Body of pancreas (tissue), 4 donors: ENCODE measurements around the gene SLC25A44. TPM values are rescaled to one million over a fixed set of nuclear protein-coding genes. Genes with fewer than 3 reads are reported as not detected.

Experiments
- ATAC-seq: fragments of 150-250 bp; one replicate; pipeline ENCODE4 v1.9.1; 2016
- DNase-seq, 4 donors: peaks; one replicate each; pipeline ENCODE4 v3.0.0-alpha.2; 2019
- H3K27ac ChIP-seq, 4 donors: fragments of 200-600 bp; sonication (generic); 1 replicate in 3 of 4; 2 replicates in 1 of 4; pipeline versions ENCODE4 v1.5.1 to v1.6.1; 2016 to 2019; ENCODE audit warnings: mild to moderate bottlenecking in 1 of 4, mixed read lengths in 1 of 4, moderate library complexity in 1 of 4
- H3K27me3 ChIP-seq, 2 donors: fragments of 200-600 bp; sonication (generic); one replicate each; pipeline ENCODE4 v1.6.0; 2016; ENCODE audit warnings: mild to moderate bottlenecking in 1 of 2
- H3K36me3 ChIP-seq, 2 donors: fragments of 200-600 bp; sonication (generic); replicated peaks in 1 of 2; 2 replicates each; pipeline ENCODE4 v1.5.1; 2016; ENCODE audit warnings: low read depth in 2 of 2; ENCODE audit not compliant: insufficient read depth in 1 of 2
- H3K4me1 ChIP-seq: fragments of 200-600 bp; sonication (generic); one replicate; pipeline ENCODE4 v1.6.0; 2016
- H3K4me3 ChIP-seq, 2 donors: fragments of 200-600 bp; sonication (generic); 1 replicate in 1 of 2; 2 replicates in 1 of 2; pipeline ENCODE4 v1.5.1; 2016 to 2019
- H3K9me3 ChIP-seq, 3 donors: fragments of 200-600 bp; sonication (generic); 1 replicate in 2 of 3; 2 replicates in 1 of 3; pipeline ENCODE4 v1.5.1; 2016
- CTCF ChIP-seq, 7 experiments: fragments of 450-650 bp in 4 of 7; fragments of 200-600 bp in 3 of 7; sonication (generic) in 3 of 7; IDR thresholded peaks; one replicate each; pipeline ENCODE4 v1.5.1; 2016 to 2019; ENCODE audit warnings: antibody characterized with exemption in 7 of 7
- POLR2A ChIP-seq, 3 donors: fragments of 450-650 bp; IDR thresholded peaks; one replicate each; pipeline ENCODE4 v1.6.1; 2016; ENCODE audit warnings: antibody characterized with exemption in 3 of 3, mild to moderate bottlenecking in 2 of 3
- WGBS, 2 donors: methylation state at CpG; one replicate each; pipeline ENCODE4 v1.1.5; 2017; 5-methylcytosine and 5-hydroxymethylcytosine counted together
- intact Hi-C: fragments of 100-400 bp; cut with DNase I; formaldehyde crosslinking; loops from one replicate; pipeline ENCODE4 v1.15.1; 2023
- total RNA-seq, 2 donors: library from RNA; depleted of rRNA; stranded (reverse); fragments of >200 nt; gene quantifications; one replicate each; pipeline ENCODE4 v1.1.0, GENCODE V29; 2016

Gene SLC25A44
- total RNA-seq, 2 donors from 2014 or later, result 5.2 to 13.2 TPM

- Histone ChIP-seq H3K36me3 (peaks cover 8 to 37% of the 10 kb centered on the region in 2 donors), H3K4me1 (peaks cover 15% of the 10 kb centered on the region), H3K27me3 (no peaks in the 10 kb centered on the region), H3K27ac (no peak overlapping the region), H3K9me3 (no peaks in the 10 kb centered on the region), H3K4me3 (no peak overlapping the region)
- 54 to 72% methylated on average over 2 to 3 of the region's 3 CpGs for WGBS, 2 donors
- TF ChIP-seq POLR2A (IDR thresholded peaks at IDR 0.05) (no peak), CTCF (IDR thresholded peaks at IDR 0.05) (no peak)
- ATAC-seq, result no peak
- intact Hi-C loops, result no loop called here
- DNase-seq, result no peak
Measured at GRCh38 chr1:156251527-156251926, 57.6 kb downstream of the SLC25A44 start.

- 95 to 100% methylated on average over 2 to 3 of the region's 3 CpGs for WGBS, 2 donors
- ATAC-seq, result no peak
- Histone ChIP-seq H3K4me1 (no peaks in the 10 kb centered on the region), H3K36me3 (peaks cover 8 to 48% of the 10 kb centered on the region in 2 donors), H3K4me3 (no peak overlapping the region), H3K27ac (no peak overlapping the region), H3K9me3 (no peaks in the 10 kb centered on the region), H3K27me3 (no peaks in the 10 kb centered on the region)
- intact Hi-C loops, result no loop called here
- TF ChIP-seq POLR2A (IDR thresholded peaks at IDR 0.05), result no peak
- TF ChIP-seq CTCF (IDR thresholded peaks at IDR 0.05), result no peak
- no peak for DNase-seq
Measured at GRCh38 chr1:156253634-156254033, 59.7 kb downstream of the SLC25A44 start.

GRCh38 chr1:156257711-156258110, 63.8 kb downstream of the SLC25A44 start:
- WGBS, 2 donors, result 70 to 75% methylated on average over 2 of the region's 2 CpGs
- no peak for DNase-seq
- intact Hi-C loops, result no loop called here
- H3K27me3 ChIP-seq, result no peaks in the 10 kb centered on the region
- H3K9me3 ChIP-seq, result no peaks in the 10 kb centered on the region
- no peak overlapping the region for H3K4me3 ChIP-seq
- H3K36me3 ChIP-seq, result peaks cover 20 to 48% of the 10 kb centered on the region in 2 donors
- no peak overlapping the region for H3K27ac ChIP-seq
- ATAC-seq, result no peak
- no peak for TF ChIP-seq POLR2A (IDR thresholded peaks at IDR 0.05)
- TF ChIP-seq CTCF (IDR thresholded peaks at IDR 0.05), result no peak
- no peaks in the 10 kb centered on the region for H3K4me1 ChIP-seq

GRCh38 chr1:156258859-156259258, 65.0 kb downstream of the SLC25A44 start:
- Histone ChIP-seq H3K36me3 (peaks cover 20 to 49% of the 10 kb centered on the region in 2 donors), H3K4me3 (no peak overlapping the region), H3K9me3 (no peaks in the 10 kb centered on the region), H3K27me3 (no peaks in the 10 kb centered on the region), H3K4me1 (no peaks in the 10 kb centered on the region), H3K27ac (no peak overlapping the region)
- intact Hi-C loops, result no loop called here
- no peak for ATAC-seq
- WGBS, 2 donors, result 90 to 91% methylated on average over 2 to 8 of the region's 8 CpGs
- TF ChIP-seq POLR2A (IDR thresholded peaks at IDR 0.05) (no peak), CTCF (IDR thresholded peaks at IDR 0.05) (no peak)
- DNase-seq, result no peak

- DNase-seq (no peak), ATAC-seq (no peak)
- TF ChIP-seq CTCF (IDR thresholded peaks at IDR 0.05) (no peak), POLR2A (IDR thresholded peaks at IDR 0.05) (no peak)
- intact Hi-C loops, result no loop called here
- H3K4me3 ChIP-seq, result no peak overlapping the region
- H3K9me3 ChIP-seq, result no peaks in the 10 kb centered on the region
- 94 to 96% methylated on average over 3 of the region's 3 CpGs for WGBS, 2 donors
- peaks cover 20 to 50% of the 10 kb centered on the region in 2 donors for H3K36me3 ChIP-seq
- H3K4me1 ChIP-seq, result no peaks in the 10 kb centered on the region
- no peak overlapping the region for H3K27ac ChIP-seq
- no peaks in the 10 kb centered on the region for H3K27me3 ChIP-seq
Measured at GRCh38 chr1:156259805-156260204, 65.9 kb downstream of the SLC25A44 start.
